Smooth muscle cell (in vitro differentiated cells): Measurements from ENCODE around the gene OXNAD1. TPM values are rescaled to one million over a fixed set of nuclear protein-coding genes. Genes with fewer than 3 reads are reported as not detected.

Experiments used
- DNase-seq: peaks from one replicate; lab custom pipeline; 2025; ENCODE audit not compliant: unreplicated experiment; lab: John Stamatoyannopoulos, UW
- H2AFZ ChIP-seq: fragments of 200-600 bp; sonication (generic); 2 replicates; pipeline ENCODE4 v1.6.0; 2016; ENCODE audit warnings: antibody characterized with exemption, low read depth, mild to moderate bottlenecking
- H3F3A ChIP-seq: fragments of 200-600 bp; sonication (generic); 2 replicates; pipeline ENCODE4 v1.6.0; 2017; ENCODE audit warnings: antibody characterized with exemption, low read depth
- H3K27ac ChIP-seq: fragments of 200-600 bp; sonication (generic); 2 replicates; pipeline ENCODE4 v1.5.1; 2016; ENCODE audit warnings: low read depth, mild to moderate bottlenecking
- H3K27me3 ChIP-seq: fragments of 200-600 bp; sonication (generic); 2 replicates; pipeline ENCODE4 v1.6.1; 2016; ENCODE audit warnings: low read depth, mild to moderate bottlenecking
- H3K36me3 ChIP-seq: fragments of 200-600 bp; sonication (generic); 2 replicates; pipeline ENCODE4 v1.5.1; 2016; ENCODE audit warnings: low read depth
- H3K4me1 ChIP-seq: fragments of 200-600 bp; sonication (generic); 2 replicates; pipeline ENCODE4 v1.5.1; 2016; ENCODE audit warnings: low read depth
- H3K4me2 ChIP-seq: fragments of 200-600 bp; sonication (generic); 2 replicates; pipeline ENCODE4 v1.6.0; 2016; ENCODE audit warnings: mild to moderate bottlenecking
- H3K4me3 ChIP-seq: fragments of 200-600 bp; sonication (generic); 2 replicates; pipeline ENCODE4 v1.5.1; 2016; ENCODE audit warnings: mild to moderate bottlenecking
- H3K79me2 ChIP-seq: fragments of 200-600 bp; sonication (generic); 2 replicates; pipeline ENCODE4 v1.6.0; 2016; ENCODE audit warnings: low read depth, mild to moderate bottlenecking
- H3K9ac ChIP-seq: fragments of 200-600 bp; sonication (generic); 2 replicates; pipeline ENCODE4 v1.6.0; 2016; ENCODE audit warnings: low read depth
- H3K9me3 ChIP-seq: fragments of 200-600 bp; sonication (generic); replicated peaks from 2 replicates; pipeline ENCODE4 v1.5.1; 2016; ENCODE audit warnings: low read depth
- H4K20me1 ChIP-seq: fragments of 200-600 bp; sonication (generic); 2 replicates; pipeline ENCODE4 v1.6.0; 2016; ENCODE audit warnings: low read depth
- WGBS: methylation state at CpG from one replicate; pipeline ENCODE4 v1.1.7; 2016; ENCODE audit warnings: low lambda C conversion rate; 5-methylcytosine and 5-hydroxymethylcytosine counted together
- polyA plus RNA-seq: library from polyadenylated mRNA; unstranded; fragments of >200 nt; fragmentation: Nextera tagmentation; extraction: Ambion mirVana; gene quantifications from 2 replicates; pipeline ENCODE4 v1.2.1, GENCODE V29; 2016
- total RNA-seq: library from RNA; depleted of rRNA; stranded (reverse); fragments of >200 nt; gene quantifications from 2 replicates; pipeline ENCODE4 v1.2.3, GENCODE V29; 2014
- TF ChIP-seq, protein P1 (sequence below): fragments of 200-600 bp; sonication (generic); IDR thresholded peaks from 2 replicates; pipeline ENCODE4 v1.5.1; 2017; ENCODE audit warnings: borderline replicate concordance, mild to moderate bottlenecking, antibody characterized with exemption; ENCODE audit not compliant: insufficient read depth, poor library complexity, severe bottlenecking

Gene OXNAD1
- total and polyA plus RNA-seq, 2 experiments from 2014 or later, result 12.4 to 15.7 TPM

DNA sequence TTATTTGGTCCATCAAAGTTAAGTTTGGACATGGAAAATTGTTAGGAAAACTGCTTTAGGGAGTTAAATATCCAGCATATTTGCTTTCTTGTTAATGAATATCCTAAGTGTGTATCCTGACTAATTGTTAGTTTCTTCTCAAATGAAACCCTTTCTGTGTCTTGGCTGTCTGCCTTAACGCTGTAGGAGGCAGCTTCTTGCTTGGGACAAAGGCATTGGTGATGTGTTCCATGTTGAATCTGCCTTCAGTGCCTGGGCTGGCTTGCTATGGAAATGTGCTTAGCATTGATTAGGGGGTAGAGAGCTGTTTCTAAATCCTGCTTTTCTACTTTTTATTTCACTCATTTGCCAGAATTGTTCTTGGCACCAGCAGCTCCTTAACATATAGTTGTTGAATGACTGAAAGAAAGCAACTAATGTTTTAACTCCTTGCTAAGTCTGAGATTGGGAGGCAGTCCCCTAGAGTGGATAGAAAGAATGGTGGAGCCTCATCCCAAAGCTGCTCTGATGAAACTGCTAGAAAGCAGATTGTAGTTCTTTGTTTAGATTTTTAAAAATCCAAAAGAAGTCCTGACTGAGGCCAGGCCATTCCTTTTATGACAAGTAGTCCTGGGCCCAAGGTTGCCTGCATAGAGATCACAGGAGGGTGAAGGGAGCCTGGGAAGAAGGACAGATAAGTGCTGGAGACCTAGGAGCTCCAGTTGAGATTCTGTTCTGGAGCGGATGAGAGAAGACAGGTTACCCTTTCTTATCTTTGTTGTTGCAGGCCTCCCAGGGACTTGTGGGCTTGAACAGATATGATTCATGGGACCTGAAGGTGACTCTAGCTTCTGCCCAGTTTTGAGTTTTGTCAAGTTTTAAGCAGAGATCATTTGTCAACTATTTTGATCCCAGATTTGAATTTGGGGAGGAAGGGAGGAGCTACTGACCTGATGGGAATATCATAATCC, 39.3 kb downstream of the OXNAD1 start:
- H2AFZ ChIP-seq, result no peak overlapping the region
- WGBS, result 93% methylated on average over 2 of the region's 2 CpGs

DNA sequence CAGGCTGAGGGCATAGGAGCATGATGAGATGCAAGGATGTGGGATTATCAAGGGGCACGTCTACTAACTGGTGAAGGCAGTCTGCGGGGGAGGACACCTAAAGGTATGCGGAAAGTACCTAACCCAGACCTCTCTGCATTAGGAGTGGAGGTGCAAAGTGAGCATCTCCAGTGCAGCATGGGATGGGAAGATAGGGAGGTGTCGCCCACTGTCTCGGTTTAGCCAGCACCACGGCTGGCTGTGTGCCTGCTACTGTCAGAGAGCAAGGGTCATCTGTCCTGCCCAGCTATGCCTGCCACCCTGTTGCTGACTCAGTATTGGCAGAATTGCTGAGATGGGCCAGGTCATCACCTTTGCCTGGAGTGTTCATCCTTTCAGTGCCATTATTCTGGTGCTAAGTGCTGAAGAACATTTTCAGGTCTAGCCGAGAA, 40.1 kb downstream of the OXNAD1 start:
- no peaks in the 10 kb centered on the region for H4K20me1 ChIP-seq
- TF ChIP-seq, protein P1, sequence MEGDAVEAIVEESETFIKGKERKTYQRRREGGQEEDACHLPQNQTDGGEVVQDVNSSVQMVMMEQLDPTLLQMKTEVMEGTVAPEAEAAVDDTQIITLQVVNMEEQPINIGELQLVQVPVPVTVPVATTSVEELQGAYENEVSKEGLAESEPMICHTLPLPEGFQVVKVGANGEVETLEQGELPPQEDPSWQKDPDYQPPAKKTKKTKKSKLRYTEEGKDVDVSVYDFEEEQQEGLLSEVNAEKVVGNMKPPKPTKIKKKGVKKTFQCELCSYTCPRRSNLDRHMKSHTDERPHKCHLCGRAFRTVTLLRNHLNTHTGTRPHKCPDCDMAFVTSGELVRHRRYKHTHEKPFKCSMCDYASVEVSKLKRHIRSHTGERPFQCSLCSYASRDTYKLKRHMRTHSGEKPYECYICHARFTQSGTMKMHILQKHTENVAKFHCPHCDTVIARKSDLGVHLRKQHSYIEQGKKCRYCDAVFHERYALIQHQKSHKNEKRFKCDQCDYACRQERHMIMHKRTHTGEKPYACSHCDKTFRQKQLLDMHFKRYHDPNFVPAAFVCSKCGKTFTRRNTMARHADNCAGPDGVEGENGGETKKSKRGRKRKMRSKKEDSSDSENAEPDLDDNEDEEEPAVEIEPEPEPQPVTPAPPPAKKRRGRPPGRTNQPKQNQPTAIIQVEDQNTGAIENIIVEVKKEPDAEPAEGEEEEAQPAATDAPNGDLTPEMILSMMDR, result no peak
- no peaks in the 10 kb centered on the region for H3K36me3 ChIP-seq
- H3K4me1 ChIP-seq, result peaks cover 26% of the 10 kb centered on the region
- no peak overlapping the region for H2AFZ ChIP-seq
- H3K27me3 ChIP-seq, result no peaks in the 10 kb centered on the region
- H3F3A ChIP-seq, result no peaks in the 10 kb centered on the region
- no peak overlapping the region for H3K9ac ChIP-seq
- WGBS, result 94% methylated on average over 7 of the region's 7 CpGs
- no peak for DNase-seq
- no peak overlapping the region for H3K4me3 ChIP-seq
- no peaks in the 10 kb centered on the region for H3K9me3 ChIP-seq
- H3K27ac ChIP-seq, result no peak overlapping the region
- no peaks in the 10 kb centered on the region for H3K79me2 ChIP-seq
- no peak overlapping the region for H3K4me2 ChIP-seq

More for the DNA sequence above, 39.3 kb downstream of the OXNAD1 start:
- Histone ChIP-seq H3K9ac (no peak overlapping the region), H3K27ac (no peak overlapping the region), H3K4me3 (no peak overlapping the region), H3K4me1 (peaks cover 26% of the 10 kb centered on the region), H3K79me2 (no peaks in the 10 kb centered on the region), H4K20me1 (no peaks in the 10 kb centered on the region), H3K9me3 (no peaks in the 10 kb centered on the region), H3K36me3 (no peaks in the 10 kb centered on the region), H3F3A (peaks cover 5% of the 10 kb centered on the region), H3K27me3 (no peaks in the 10 kb centered on the region), H3K4me2 (no peak overlapping the region)
- TF ChIP-seq, protein P1, result no peak
- no peak for DNase-seq

DNA sequence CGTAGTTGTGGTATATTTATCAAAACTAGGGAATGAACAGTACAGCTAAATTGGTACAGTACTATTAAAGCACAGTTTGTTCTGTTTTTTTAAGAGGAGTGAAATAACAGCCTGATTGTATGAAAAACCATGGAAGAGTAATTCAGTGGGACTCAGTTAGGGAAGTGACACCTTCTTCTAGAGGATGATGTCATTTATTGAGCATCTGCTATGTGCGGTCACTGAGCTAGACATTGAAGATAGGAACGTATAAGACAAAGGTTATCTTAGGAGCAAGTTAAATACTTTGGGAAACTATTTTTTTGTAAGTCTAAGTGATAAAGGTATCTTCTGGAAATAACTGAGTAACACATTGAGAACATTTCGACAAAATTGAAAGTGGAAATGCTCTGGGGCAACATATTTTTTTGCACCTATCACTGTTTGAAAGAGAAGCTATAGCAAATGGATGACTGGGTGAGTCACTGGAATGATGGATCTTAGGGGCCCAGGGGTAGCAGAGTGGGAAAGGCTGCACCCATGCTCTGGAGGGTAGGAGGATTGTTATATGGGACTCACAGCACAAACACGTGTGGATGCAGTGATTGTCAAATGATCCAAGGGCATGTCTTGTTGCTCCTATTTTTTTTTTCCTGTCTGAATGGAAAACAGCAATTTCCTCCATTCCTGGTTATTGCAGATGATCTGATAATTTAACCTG, 43.0 kb downstream of the OXNAD1 start:
- no peaks in the 10 kb centered on the region for H3K79me2 ChIP-seq
- TF ChIP-seq, protein P1, result no peak

More for the DNA sequence above, 43.0 kb downstream of the OXNAD1 start:
- no peak overlapping the region for H2AFZ ChIP-seq
- H4K20me1 ChIP-seq, result no peaks in the 10 kb centered on the region
- 59% methylated on average over 5 of the region's 5 CpGs for WGBS
- no peak overlapping the region for H3K4me3 ChIP-seq
- no peaks in the 10 kb centered on the region for H3F3A ChIP-seq
- H3K4me2 ChIP-seq, result no peak overlapping the region
- H3K9me3 ChIP-seq, result no peaks in the 10 kb centered on the region
- H3K27ac ChIP-seq, result no peak overlapping the region
- no peak for DNase-seq
- no peaks in the 10 kb centered on the region for H3K36me3 ChIP-seq
- peaks cover 3% of the 10 kb centered on the region for H3K4me1 ChIP-seq
- H3K27me3 ChIP-seq, result no peaks in the 10 kb centered on the region
- H3K9ac ChIP-seq, result no peak overlapping the region
